Endothelial cell of umbilical vein (primary cell): ENCODE data around the gene WDR45. TPM values are rescaled to one million over a fixed set of nuclear protein-coding genes. Genes with fewer than 3 reads are reported as not detected.
A peak's percentile ranks its signal among the peaks of the same experiment; 100 is the strongest.

Experiments
- BruUV-seq: library from RNA; stranded (reverse); fragments of 400-500 nt; replicated peaks from 2 replicates; lab custom pipeline; 2021; lab: Mats Ljungman, UMichigan
- CTCF ChIA-PET: fragments of 300-600, 350-600 bp; sonication (Branson Sonifier 250); formaldehyde crosslinking; loops from one replicate; lab custom pipeline; 2021; ENCODE audit warnings: antibody characterized with exemption, inconsistent platforms; lab: Charles Lee
- POLR2A ChIA-PET: fragments of 300-600, 350-600 bp; sonication (Branson Sonifier 250); formaldehyde crosslinking; loops from one replicate; lab custom pipeline; 2021; ENCODE audit warnings: antibody characterized with exemption, inconsistent platforms; lab: Charles Lee
- DNase-seq: peaks from one replicate; pipeline ENCODE4 v3.0.0-alpha.2; 2011; ENCODE audit warnings: low read depth, low spot score
- FAIRE-seq: peaks from 2 replicates; lab custom pipeline; 2011; peaks lifted over from hg19 to GRCh38; lab: Jason Lieb, UNC
- H2AFZ ChIP-seq: 2 replicates; pipeline ENCODE4 v1.6.0; 2012; ENCODE audit warnings: low read depth, low read length, control low read depth, inconsistent platforms
- H3K27ac ChIP-seq: 2 replicates; pipeline ENCODE4 v1.5.1; 2011; ENCODE audit warnings: low read depth, mild to moderate bottlenecking, control low read depth, low read length, moderate library complexity; ENCODE audit not compliant: insufficient read depth
- H3K27me3 ChIP-seq, 2 experiments: 2 replicates each; pipeline versions ENCODE4 v1.6.0 to v1.6.1; 2011; ENCODE audit warnings: low read length in 2 of 2, mixed read lengths in 1 of 2; ENCODE audit not compliant: control insufficient read depth in 2 of 2, insufficient read depth in 2 of 2
- H3K36me3 ChIP-seq, 2 experiments: 2 replicates in 1 of 2; 3 replicates in 1 of 2; pipeline ENCODE4 v1.5.1; 2011; ENCODE audit warnings: low read length in 2 of 2, mild to moderate bottlenecking in 1 of 2, moderate library complexity in 1 of 2; ENCODE audit not compliant: control insufficient read depth in 2 of 2, insufficient read depth in 2 of 2; ENCODE audit errors: extremely low read depth in 1 of 2
- H3K4me1 ChIP-seq: 3 replicates; pipeline ENCODE4 v1.5.1; 2011; ENCODE audit warnings: mild to moderate bottlenecking, low read length; ENCODE audit not compliant: control insufficient read depth, insufficient read depth; ENCODE audit errors: extremely low read depth
- H3K4me2 ChIP-seq: 2 replicates; pipeline ENCODE4 v1.6.1; 2011; ENCODE audit warnings: low read length, control low read depth, mixed read lengths; ENCODE audit not compliant: insufficient read depth
- H3K4me3 ChIP-seq, 3 experiments: fragments of 200-600 bp in 1 of 3; sonication (generic), shearing (Covaris generic) in 1 of 3; replicated peaks in 1 of 3; 2 replicates each; pipeline ENCODE4 v1.5.1; 2011 to 2016; ENCODE audit warnings: control low read depth in 3 of 3, low read length in 3 of 3, mild to moderate bottlenecking in 2 of 3, inconsistent platforms in 1 of 3, low read depth in 1 of 3, moderate library complexity in 1 of 3; ENCODE audit not compliant: insufficient read depth in 1 of 3
- H3K79me2 ChIP-seq: 2 replicates; pipeline ENCODE4 v1.6.0; 2012; ENCODE audit warnings: low read length, inconsistent platforms; ENCODE audit not compliant: control insufficient read depth, insufficient read depth
- H3K9ac ChIP-seq: replicated peaks from 2 replicates; pipeline ENCODE3; 2011; ENCODE audit warnings: low read length, control low read depth; ENCODE audit not compliant: insufficient read depth; ENCODE audit errors: extremely low read depth
- H3K9me1 ChIP-seq: replicated peaks from 3 replicates; pipeline ENCODE4 v1.6.0; 2011; ENCODE audit warnings: mild to moderate bottlenecking, low read length; ENCODE audit not compliant: control insufficient read depth, insufficient read depth; ENCODE audit errors: extremely low read depth
- H3K9me3 ChIP-seq: replicated peaks from 2 replicates; pipeline ENCODE4 v1.5.1; 2012; ENCODE audit warnings: low read length, inconsistent platforms; ENCODE audit not compliant: control insufficient read depth, insufficient read depth
- H4K20me1 ChIP-seq: replicated peaks from 2 replicates; pipeline ENCODE3; 2011; ENCODE audit warnings: mild to moderate bottlenecking, low read length; ENCODE audit not compliant: control insufficient read depth, insufficient read depth; ENCODE audit errors: extremely low read depth
- EZH2 ChIP-seq: IDR thresholded peaks from 2 replicates; pipeline ENCODE4 v1.6.1; 2012; ENCODE audit warnings: borderline replicate concordance, low read depth, mild to moderate bottlenecking, moderate library complexity, low read length, inconsistent platforms; ENCODE audit not compliant: severe bottlenecking
- FOS ChIP-seq: IDR thresholded peaks from 2 replicates; pipeline ENCODE4 v1.6.1; 2011; ENCODE audit warnings: mild to moderate bottlenecking, low read length, moderate library complexity, borderline replicate concordance; ENCODE audit not compliant: insufficient read depth
- GATA2 ChIP-seq: IDR thresholded peaks from 2 replicates; pipeline ENCODE4 v1.7.0; 2011; ENCODE audit warnings: low read depth, mild to moderate bottlenecking, moderate library complexity, mixed read lengths, low read length; ENCODE audit not compliant: insufficient read length, insufficient read depth
- JUN ChIP-seq: IDR thresholded peaks from 2 replicates; pipeline ENCODE4 v1.6.1; 2011; ENCODE audit warnings: borderline replicate concordance, low read depth; ENCODE audit not compliant: insufficient read length, insufficient read depth
- MYC ChIP-seq: IDR thresholded peaks from one replicate; pipeline ENCODE4 v1.6.1; 2011; ENCODE audit warnings: mild to moderate bottlenecking, low read depth, low read length
- POLR2A ChIP-seq: IDR thresholded peaks from 2 replicates; pipeline ENCODE4 v1.6.1; 2012; ENCODE audit warnings: low read depth, mild to moderate bottlenecking, control low read depth, low read length
- POLR2AphosphoS5 ChIP-seq: IDR thresholded peaks from 2 replicates; pipeline ENCODE4 v1.6.1; 2012; ENCODE audit warnings: low read depth, mild to moderate bottlenecking, control low read depth, low read length, moderate library complexity; ENCODE audit not compliant: insufficient read depth
- dilution Hi-C: fragments of 300-500 bp; cut with MboI; formaldehyde crosslinking; loops from one replicate; pipeline ENCODE4 v1.15.0; 2019; ENCODE audit warnings: low sequenced_read_pairs; ENCODE audit not compliant: extremely low pct_ligation_motif_present
- intact Hi-C: fragments of 100-400 bp; cut with micrococcal nuclease; formaldehyde crosslinking; loops from one replicate; pipeline ENCODE4 v1.10.0; 2022
- polyA plus RNA-seq, 4 experiments: library from polyadenylated mRNA; depleted of rRNA in 3 of 4; stranded (reverse) in 3 of 4; unstranded in 1 of 4; fragments of >200 nt; gene quantifications; 2 replicates each; pipeline versions ENCODE4 v1.2.1 to v1.2.3, GENCODE V29; 2011 to 2012; ENCODE audit warnings: missing spikeins in 1 of 4
- total RNA-seq: library from RNA; stranded (reverse); gene quantifications from 2 replicates; pipeline ENCODE4 v1.2.3, GENCODE V29; 2021
- TF ChIP-seq, protein P1 (sequence below): IDR thresholded peaks from 2 replicates; pipeline ENCODE4 v1.6.1; 2011; ENCODE audit not compliant: insufficient read depth, insufficient read length
- TF ChIP-seq, protein P2 (sequence below), 2 donors: IDR thresholded peaks; 1 replicate in 1 of 2; 2 replicates in 1 of 2; pipeline ENCODE4 v1.5.1; 2011; ENCODE audit warnings: low read length in 2 of 2, mild to moderate bottlenecking in 2 of 2, moderate library complexity in 2 of 2, control low read depth in 1 of 2, inconsistent platforms in 1 of 2, low read depth in 1 of 2; ENCODE audit not compliant: insufficient read depth in 1 of 2; ENCODE audit errors: extremely low read depth in 1 of 2

The WDR45 gene
- total and polyA plus RNA-seq, 2 donors (not counting 3 experiments of a cell fraction or from before 2014, with no cell fraction given) = 32.2 to 70.4 TPM

DNA sequence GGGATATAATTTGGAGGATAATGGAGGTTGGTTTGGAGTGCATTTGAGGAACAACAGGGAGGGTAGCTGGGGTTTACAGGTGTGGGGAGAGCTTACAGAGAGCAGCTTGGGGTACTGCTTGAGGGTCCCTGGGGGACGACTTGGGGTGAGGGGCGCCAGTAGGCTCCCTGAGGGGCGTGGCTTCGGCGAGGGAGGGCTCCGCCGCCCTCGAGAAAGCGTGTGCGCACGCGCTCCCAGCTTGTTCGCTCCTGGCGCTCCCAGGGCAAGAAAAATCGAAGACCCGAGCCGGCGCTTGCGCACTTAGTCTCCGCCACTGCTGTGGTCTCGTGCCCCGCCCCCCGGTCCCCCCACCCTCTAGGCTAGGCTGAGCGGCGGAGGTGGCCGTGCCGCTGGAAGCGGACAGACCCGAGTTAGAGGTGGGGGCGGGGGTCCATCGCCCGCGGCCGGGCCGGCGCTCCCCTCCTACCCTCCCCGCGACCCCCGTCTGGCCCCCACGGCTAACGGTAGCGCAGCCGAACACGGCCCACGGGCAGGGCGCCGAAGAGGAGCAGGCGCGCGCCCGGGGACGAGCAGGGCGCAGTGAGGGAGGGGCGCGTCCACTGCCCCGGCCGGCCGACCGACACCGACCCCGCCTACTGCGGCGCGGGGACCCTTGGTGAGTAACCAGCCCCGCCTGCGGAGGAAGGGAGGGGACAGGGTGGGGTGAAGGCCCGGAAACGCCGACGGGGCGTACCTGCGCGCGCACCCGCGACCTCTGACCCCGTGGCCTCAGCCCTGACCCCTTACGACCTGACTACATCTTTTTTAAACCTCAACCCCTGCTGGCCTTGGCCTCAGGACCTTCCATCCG, 26.2 kb downstream of the WDR45 start:
- POLR2A ChIA-PET = interaction anchor here (1.1 kb wide), 1 partner anchor 10 kb away, joined by 5 read pairs; the partner anchor contains the start of gene TFE3
- no peak overlapping the region for H3K27ac ChIP-seq

DNA sequence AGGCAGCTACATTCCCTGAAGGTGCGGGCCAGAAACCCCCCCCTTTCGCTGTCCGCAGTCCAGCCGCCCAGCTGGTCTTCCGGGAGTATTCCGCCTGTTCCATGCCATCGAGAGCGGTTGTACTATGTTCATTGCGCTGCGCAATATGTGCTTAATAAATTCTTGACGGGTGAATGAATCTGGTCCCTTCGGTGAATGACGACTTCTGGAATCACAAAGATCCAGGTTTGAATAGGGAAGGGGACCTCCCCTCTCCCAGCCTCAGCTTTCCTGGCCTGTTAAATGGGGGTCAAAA, 35.8 kb downstream of the WDR45 start:
- POLR2A ChIA-PET = interaction anchor here (0.6 to 1.4 kb wide), 3 partner anchors 9 to 50 kb away, joined by 3 to 5 read pairs (median 4); partner anchors contain the start of gene GRIPAP1
- H3K4me2 ChIP-seq = peak overlapping the region; percentile 28
- no peak for TF ChIP-seq POLR2A
- TF ChIP-seq POLR2AphosphoS5 = no peak
- TF ChIP-seq, protein P1, sequence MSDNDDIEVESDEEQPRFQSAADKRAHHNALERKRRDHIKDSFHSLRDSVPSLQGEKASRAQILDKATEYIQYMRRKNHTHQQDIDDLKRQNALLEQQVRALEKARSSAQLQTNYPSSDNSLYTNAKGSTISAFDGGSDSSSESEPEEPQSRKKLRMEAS = no peak
- no peak for TF ChIP-seq JUN
- TF ChIP-seq GATA2 = no peak
- TF ChIP-seq MYC = no peak
- no peak for TF ChIP-seq FOS
- TF ChIP-seq, protein P2, sequence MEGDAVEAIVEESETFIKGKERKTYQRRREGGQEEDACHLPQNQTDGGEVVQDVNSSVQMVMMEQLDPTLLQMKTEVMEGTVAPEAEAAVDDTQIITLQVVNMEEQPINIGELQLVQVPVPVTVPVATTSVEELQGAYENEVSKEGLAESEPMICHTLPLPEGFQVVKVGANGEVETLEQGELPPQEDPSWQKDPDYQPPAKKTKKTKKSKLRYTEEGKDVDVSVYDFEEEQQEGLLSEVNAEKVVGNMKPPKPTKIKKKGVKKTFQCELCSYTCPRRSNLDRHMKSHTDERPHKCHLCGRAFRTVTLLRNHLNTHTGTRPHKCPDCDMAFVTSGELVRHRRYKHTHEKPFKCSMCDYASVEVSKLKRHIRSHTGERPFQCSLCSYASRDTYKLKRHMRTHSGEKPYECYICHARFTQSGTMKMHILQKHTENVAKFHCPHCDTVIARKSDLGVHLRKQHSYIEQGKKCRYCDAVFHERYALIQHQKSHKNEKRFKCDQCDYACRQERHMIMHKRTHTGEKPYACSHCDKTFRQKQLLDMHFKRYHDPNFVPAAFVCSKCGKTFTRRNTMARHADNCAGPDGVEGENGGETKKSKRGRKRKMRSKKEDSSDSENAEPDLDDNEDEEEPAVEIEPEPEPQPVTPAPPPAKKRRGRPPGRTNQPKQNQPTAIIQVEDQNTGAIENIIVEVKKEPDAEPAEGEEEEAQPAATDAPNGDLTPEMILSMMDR (IDR thresholded peaks at IDR 0.05; ENCODE audit: extremely low read depth in 1 of 2, insufficient read depth in 1 of 2, low read depth in 1 of 2, low read length in 2 of 2) = no peak
- no peak for TF ChIP-seq EZH2
- DNase-seq = no peak
- no peaks in the 10 kb centered on the region for H4K20me1 ChIP-seq
- intact Hi-C loops (loop anchor here (1.0 to 5.0 kb wide), 9 partner anchors 28 to 243 kb away; partner anchors contain the start of gene MAGIX), dilution Hi-C loops (no loop called here)
- peaks cover 27% of the 10 kb centered on the region for H3K79me2 ChIP-seq
- H3K9me3 ChIP-seq = no peaks in the 10 kb centered on the region
- no peak overlapping the region for H3K27ac ChIP-seq
- no TSS peak for BruUV-seq
- FAIRE-seq = no peak
- no peaks in the 10 kb centered on the region for H3K27me3 ChIP-seq
- H3K9ac ChIP-seq = peak overlapping the region; percentile 16
- no peaks in the 10 kb centered on the region for H3K9me1 ChIP-seq
- H2AFZ ChIP-seq = peak overlapping the region; percentile 67
- CTCF ChIA-PET = interaction anchor here (1.0 to 3.3 kb wide), 5 partner anchors 12 to 72 kb away, joined by 3 to 17 read pairs (median 6); partner anchors contain the start of gene KCND1
- peaks cover 0 to under 1% of the 10 kb centered on the region in 2 experiments for H3K36me3 ChIP-seq
- H3K4me1 ChIP-seq = peaks cover 31% of the 10 kb centered on the region
- no peak overlapping the region for H3K4me3 ChIP-seq

More for the DNA sequence above, 26.2 kb downstream of the WDR45 start:
- Histone ChIP-seq H2AFZ (peak overlapping the region; percentile 41), H3K4me2 (peak overlapping the region; percentile 49), H4K20me1 (no peaks in the 10 kb centered on the region), H3K9me3 (no peaks in the 10 kb centered on the region), H3K27me3 (no peaks in the 10 kb centered on the region), H3K4me3 (peak overlapping the region; percentile 17 to 83 (median 54)), H3K79me2 (no peaks in the 10 kb centered on the region), H3K9me1 (no peaks in the 10 kb centered on the region), H3K36me3 (no peaks in the 10 kb centered on the region), H3K4me1 (peaks cover 8% of the 10 kb centered on the region), H3K9ac (no peak overlapping the region)
- intact Hi-C loops (no loop called here), dilution Hi-C loops (no loop called here)
- no peak for TF ChIP-seq POLR2A
- CTCF ChIA-PET = no interaction called here
- FAIRE-seq = peak; percentile 83
- peak; percentile 67 for DNase-seq
- no TSS peak for BruUV-seq
